Esophagus muscularis mucosa (tissue), 3 donors: ENCODE measurements around the gene PDK3.

Experiments used
- POLR2A ChIP-seq: fragments of 450-650 bp; IDR thresholded peaks from one replicate; pipeline ENCODE4 v1.6.1; 2017; ENCODE audit warnings: antibody characterized with exemption, moderate library complexity, mild to moderate bottlenecking, low read depth
- POLR2AphosphoS5 ChIP-seq, 2 donors: sonication (generic); formaldehyde crosslinking; IDR thresholded peaks; one replicate each; pipeline ENCODE4 v1.6.1; 2017; ENCODE audit warnings: antibody characterized with exemption in 2 of 2
- TF ChIP-seq, protein P1 (sequence below), 3 experiments: fragments of 200-600 bp in 2 of 3; fragments of 450-650 bp in 1 of 3; sonication (generic) in 2 of 3; IDR thresholded peaks; one replicate each; pipeline ENCODE4 v1.5.1; 2017 to 2019; ENCODE audit warnings: antibody characterized with exemption in 3 of 3, mild to moderate bottlenecking in 2 of 3, moderate library complexity in 1 of 3

- TF ChIP-seq POLR2A = no peak
- TF ChIP-seq, protein P1, sequence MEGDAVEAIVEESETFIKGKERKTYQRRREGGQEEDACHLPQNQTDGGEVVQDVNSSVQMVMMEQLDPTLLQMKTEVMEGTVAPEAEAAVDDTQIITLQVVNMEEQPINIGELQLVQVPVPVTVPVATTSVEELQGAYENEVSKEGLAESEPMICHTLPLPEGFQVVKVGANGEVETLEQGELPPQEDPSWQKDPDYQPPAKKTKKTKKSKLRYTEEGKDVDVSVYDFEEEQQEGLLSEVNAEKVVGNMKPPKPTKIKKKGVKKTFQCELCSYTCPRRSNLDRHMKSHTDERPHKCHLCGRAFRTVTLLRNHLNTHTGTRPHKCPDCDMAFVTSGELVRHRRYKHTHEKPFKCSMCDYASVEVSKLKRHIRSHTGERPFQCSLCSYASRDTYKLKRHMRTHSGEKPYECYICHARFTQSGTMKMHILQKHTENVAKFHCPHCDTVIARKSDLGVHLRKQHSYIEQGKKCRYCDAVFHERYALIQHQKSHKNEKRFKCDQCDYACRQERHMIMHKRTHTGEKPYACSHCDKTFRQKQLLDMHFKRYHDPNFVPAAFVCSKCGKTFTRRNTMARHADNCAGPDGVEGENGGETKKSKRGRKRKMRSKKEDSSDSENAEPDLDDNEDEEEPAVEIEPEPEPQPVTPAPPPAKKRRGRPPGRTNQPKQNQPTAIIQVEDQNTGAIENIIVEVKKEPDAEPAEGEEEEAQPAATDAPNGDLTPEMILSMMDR (IDR thresholded peaks at IDR 0.05) = no peak
- no peak for TF ChIP-seq POLR2AphosphoS5 (IDR thresholded peaks at IDR 0.05)
Measured at GRCh38 chrX:24444645-24445044, 20.4 kb upstream of the PDK3 start.
